ENCODE data around the gene COQ5.

DNA sequence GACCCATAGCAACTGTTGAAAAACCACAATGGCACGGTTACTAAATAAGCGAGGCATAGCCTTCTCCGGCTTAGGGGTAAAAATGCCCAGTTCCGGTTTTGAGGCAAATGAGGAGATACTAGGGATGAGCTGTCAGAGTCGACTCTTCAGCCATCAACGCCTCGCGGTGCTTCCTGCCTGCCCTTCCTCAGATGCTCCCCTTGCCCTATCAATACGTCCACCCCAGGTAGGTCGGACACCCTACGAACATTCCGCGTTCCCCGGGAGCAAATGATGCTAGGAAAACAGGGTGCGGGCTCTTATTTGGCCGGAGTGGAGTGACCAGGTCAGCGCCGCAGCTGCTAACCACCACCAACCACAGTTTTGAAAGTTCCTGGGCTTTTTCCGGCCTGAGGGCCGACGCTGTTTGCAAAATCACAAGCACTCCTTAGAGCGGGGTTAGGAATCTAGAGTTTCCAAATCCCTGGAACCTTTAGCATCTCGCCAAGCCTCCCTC, 60.6 kb downstream of the COQ5 start:
- TF ChIP-seq CTCF (IDR thresholded peaks at IDR 0.05) (no peak), POLR2A (IDR thresholded peaks at IDR 0.05) (no peak)
